Endothelial cell of umbilical vein (primary cell): ENCODE data around the gene ANGEL1. TPM values are rescaled to one million over a fixed set of nuclear protein-coding genes. Genes with fewer than 3 reads are reported as not detected.

Source experiments
- BruUV-seq: library from RNA; stranded (reverse); fragments of 400-500 nt; replicated peaks from 2 replicates; lab custom pipeline; 2021; lab: Mats Ljungman, UMichigan
- CTCF ChIA-PET: fragments of 300-600, 350-600 bp; sonication (Branson Sonifier 250); formaldehyde crosslinking; loops from one replicate; lab custom pipeline; 2021; ENCODE audit warnings: antibody characterized with exemption, inconsistent platforms; lab: Charles Lee
- POLR2A ChIA-PET: fragments of 300-600, 350-600 bp; sonication (Branson Sonifier 250); formaldehyde crosslinking; loops from one replicate; lab custom pipeline; 2021; ENCODE audit warnings: antibody characterized with exemption, inconsistent platforms; lab: Charles Lee
- DNase-seq: peaks from one replicate; pipeline ENCODE4 v3.0.0-alpha.2; 2011; ENCODE audit warnings: low read depth, low spot score
- FAIRE-seq: peaks from 2 replicates; lab custom pipeline; 2011; peaks lifted over from hg19 to GRCh38; lab: Jason Lieb, UNC
- H2AFZ ChIP-seq: 2 replicates; pipeline ENCODE4 v1.6.0; 2012; ENCODE audit warnings: low read depth, low read length, control low read depth, inconsistent platforms
- H3K27ac ChIP-seq: 2 replicates; pipeline ENCODE4 v1.5.1; 2011; ENCODE audit warnings: low read depth, mild to moderate bottlenecking, control low read depth, low read length, moderate library complexity; ENCODE audit not compliant: insufficient read depth
- H3K27me3 ChIP-seq, 2 experiments: 2 replicates each; pipeline versions ENCODE4 v1.6.0 to v1.6.1; 2011; ENCODE audit warnings: low read length in 2 of 2, mixed read lengths in 1 of 2; ENCODE audit not compliant: control insufficient read depth in 2 of 2, insufficient read depth in 2 of 2
- H3K36me3 ChIP-seq, 2 experiments: 2 replicates in 1 of 2; 3 replicates in 1 of 2; pipeline ENCODE4 v1.5.1; 2011; ENCODE audit warnings: low read length in 2 of 2, mild to moderate bottlenecking in 1 of 2, moderate library complexity in 1 of 2; ENCODE audit not compliant: control insufficient read depth in 2 of 2, insufficient read depth in 2 of 2; ENCODE audit errors: extremely low read depth in 1 of 2
- H3K4me1 ChIP-seq: 3 replicates; pipeline ENCODE4 v1.5.1; 2011; ENCODE audit warnings: mild to moderate bottlenecking, low read length; ENCODE audit not compliant: control insufficient read depth, insufficient read depth; ENCODE audit errors: extremely low read depth
- H3K4me2 ChIP-seq: 2 replicates; pipeline ENCODE4 v1.6.1; 2011; ENCODE audit warnings: low read length, control low read depth, mixed read lengths; ENCODE audit not compliant: insufficient read depth
- H3K4me3 ChIP-seq, 3 experiments: fragments of 200-600 bp in 1 of 3; sonication (generic), shearing (Covaris generic) in 1 of 3; replicated peaks in 1 of 3; 2 replicates each; pipeline ENCODE4 v1.5.1; 2011 to 2016; ENCODE audit warnings: control low read depth in 3 of 3, low read length in 3 of 3, mild to moderate bottlenecking in 2 of 3, inconsistent platforms in 1 of 3, low read depth in 1 of 3, moderate library complexity in 1 of 3; ENCODE audit not compliant: insufficient read depth in 1 of 3
- H3K79me2 ChIP-seq: 2 replicates; pipeline ENCODE4 v1.6.0; 2012; ENCODE audit warnings: low read length, inconsistent platforms; ENCODE audit not compliant: control insufficient read depth, insufficient read depth
- H3K9ac ChIP-seq: replicated peaks from 2 replicates; pipeline ENCODE3; 2011; ENCODE audit warnings: low read length, control low read depth; ENCODE audit not compliant: insufficient read depth; ENCODE audit errors: extremely low read depth
- H3K9me1 ChIP-seq: replicated peaks from 3 replicates; pipeline ENCODE4 v1.6.0; 2011; ENCODE audit warnings: mild to moderate bottlenecking, low read length; ENCODE audit not compliant: control insufficient read depth, insufficient read depth; ENCODE audit errors: extremely low read depth
- H3K9me3 ChIP-seq: replicated peaks from 2 replicates; pipeline ENCODE4 v1.5.1; 2012; ENCODE audit warnings: low read length, inconsistent platforms; ENCODE audit not compliant: control insufficient read depth, insufficient read depth
- H4K20me1 ChIP-seq: replicated peaks from 2 replicates; pipeline ENCODE3; 2011; ENCODE audit warnings: mild to moderate bottlenecking, low read length; ENCODE audit not compliant: control insufficient read depth, insufficient read depth; ENCODE audit errors: extremely low read depth
- EZH2 ChIP-seq: IDR thresholded peaks from 2 replicates; pipeline ENCODE4 v1.6.1; 2012; ENCODE audit warnings: borderline replicate concordance, low read depth, mild to moderate bottlenecking, moderate library complexity, low read length, inconsistent platforms; ENCODE audit not compliant: severe bottlenecking
- FOS ChIP-seq: IDR thresholded peaks from 2 replicates; pipeline ENCODE4 v1.6.1; 2011; ENCODE audit warnings: mild to moderate bottlenecking, low read length, moderate library complexity, borderline replicate concordance; ENCODE audit not compliant: insufficient read depth
- GATA2 ChIP-seq: IDR thresholded peaks from 2 replicates; pipeline ENCODE4 v1.7.0; 2011; ENCODE audit warnings: low read depth, mild to moderate bottlenecking, moderate library complexity, mixed read lengths, low read length; ENCODE audit not compliant: insufficient read length, insufficient read depth
- JUN ChIP-seq: IDR thresholded peaks from 2 replicates; pipeline ENCODE4 v1.6.1; 2011; ENCODE audit warnings: borderline replicate concordance, low read depth; ENCODE audit not compliant: insufficient read length, insufficient read depth
- MYC ChIP-seq: IDR thresholded peaks from one replicate; pipeline ENCODE4 v1.6.1; 2011; ENCODE audit warnings: mild to moderate bottlenecking, low read depth, low read length
- POLR2A ChIP-seq: IDR thresholded peaks from 2 replicates; pipeline ENCODE4 v1.6.1; 2012; ENCODE audit warnings: low read depth, mild to moderate bottlenecking, control low read depth, low read length
- POLR2AphosphoS5 ChIP-seq: IDR thresholded peaks from 2 replicates; pipeline ENCODE4 v1.6.1; 2012; ENCODE audit warnings: low read depth, mild to moderate bottlenecking, control low read depth, low read length, moderate library complexity; ENCODE audit not compliant: insufficient read depth
- dilution Hi-C: fragments of 300-500 bp; cut with MboI; formaldehyde crosslinking; loops from one replicate; pipeline ENCODE4 v1.15.0; 2019; ENCODE audit warnings: low sequenced_read_pairs; ENCODE audit not compliant: extremely low pct_ligation_motif_present
- intact Hi-C: fragments of 100-400 bp; cut with micrococcal nuclease; formaldehyde crosslinking; loops from one replicate; pipeline ENCODE4 v1.10.0; 2022
- polyA plus RNA-seq, 4 experiments: library from polyadenylated mRNA; depleted of rRNA in 3 of 4; stranded (reverse) in 3 of 4; unstranded in 1 of 4; fragments of >200 nt; gene quantifications; 2 replicates each; pipeline versions ENCODE4 v1.2.1 to v1.2.3, GENCODE V29; 2011 to 2012; ENCODE audit warnings: missing spikeins in 1 of 4
- total RNA-seq: library from RNA; stranded (reverse); gene quantifications from 2 replicates; pipeline ENCODE4 v1.2.3, GENCODE V29; 2021
- TF ChIP-seq, protein P1 (sequence below): IDR thresholded peaks from 2 replicates; pipeline ENCODE4 v1.6.1; 2011; ENCODE audit not compliant: insufficient read depth, insufficient read length
- TF ChIP-seq, protein P2 (sequence below), 2 donors: IDR thresholded peaks; 1 replicate in 1 of 2; 2 replicates in 1 of 2; pipeline ENCODE4 v1.5.1; 2011; ENCODE audit warnings: low read length in 2 of 2, mild to moderate bottlenecking in 2 of 2, moderate library complexity in 2 of 2, control low read depth in 1 of 2, inconsistent platforms in 1 of 2, low read depth in 1 of 2; ENCODE audit not compliant: insufficient read depth in 1 of 2; ENCODE audit errors: extremely low read depth in 1 of 2

ANGEL1 gene
- total and polyA plus RNA-seq, 2 donors (not counting 3 experiments of a cell fraction or from before 2014, with no cell fraction given) = 14.8 to 22.0 TPM

DNA sequence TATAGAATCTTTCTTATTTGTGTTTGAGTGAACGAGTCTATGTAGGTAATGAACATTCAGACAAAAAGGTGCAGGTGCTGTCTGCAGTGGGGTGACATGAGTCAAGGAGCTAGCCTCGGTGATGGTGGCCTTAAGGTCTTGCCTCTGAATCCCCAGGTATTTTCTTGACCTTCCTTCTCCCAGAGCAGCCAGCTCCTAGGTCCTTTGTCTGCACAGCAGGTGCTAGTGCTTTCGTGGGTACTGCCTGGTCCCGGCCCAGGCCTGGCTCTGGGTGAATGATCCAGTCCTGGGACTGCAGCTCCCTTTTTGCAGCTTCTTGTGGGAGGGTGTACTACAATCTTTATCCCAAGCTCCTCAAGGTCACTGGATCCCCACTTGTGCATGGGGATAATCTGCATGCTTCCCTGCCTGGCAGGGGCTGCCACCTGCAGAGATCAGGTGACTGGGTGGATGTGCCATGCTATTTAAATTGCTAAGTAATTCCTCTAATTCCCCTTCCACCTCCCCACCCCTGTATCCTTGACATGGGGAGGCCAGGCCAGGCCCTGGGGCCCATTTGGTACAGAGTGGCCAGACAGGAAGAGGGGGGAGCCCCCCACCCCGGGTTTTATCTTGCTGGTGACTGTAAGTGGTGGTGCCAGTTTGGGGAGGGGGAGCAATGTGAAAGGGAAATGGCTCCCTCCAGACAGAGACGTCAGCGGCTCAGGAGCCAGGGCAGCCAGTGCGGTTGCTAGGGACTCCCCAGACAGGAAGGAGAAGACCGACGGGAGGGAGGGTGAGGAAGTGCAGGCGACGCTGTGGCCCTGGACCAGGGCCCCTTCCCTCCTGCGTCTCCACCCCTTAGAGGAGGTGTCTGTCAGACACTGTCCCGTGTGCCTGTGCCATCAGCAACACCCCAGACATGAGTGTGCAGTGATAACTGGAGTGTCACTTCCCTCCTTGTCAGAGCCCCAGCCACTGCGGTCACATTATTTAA is 44.7 kb downstream of the ANGEL1 start:
- DNase-seq (peak; percentile 69), FAIRE-seq (peak; percentile 93)
- peaks cover 42% of the 10 kb centered on the region for H3K4me1 ChIP-seq
- peak overlapping the region; percentile 54 for H3K27ac ChIP-seq
- intact Hi-C loops = loop anchor here (1.0 kb wide), 2 partner anchors 48 to 58 kb away; no protein-coding TSS in a partner anchor
- H2AFZ ChIP-seq = peak overlapping the region; percentile 65
- H3K9me3 ChIP-seq = no peaks in the 10 kb centered on the region
- dilution Hi-C loops = no loop called here
- H3K4me2 ChIP-seq = no peak overlapping the region
- POLR2A ChIA-PET = no interaction called here
- no TSS peak for BruUV-seq
- TF ChIP-seq GATA2 (no peak), MYC (no peak), POLR2A (peak; percentile 22), POLR2AphosphoS5 (no peak)
- TF ChIP-seq, protein P1, sequence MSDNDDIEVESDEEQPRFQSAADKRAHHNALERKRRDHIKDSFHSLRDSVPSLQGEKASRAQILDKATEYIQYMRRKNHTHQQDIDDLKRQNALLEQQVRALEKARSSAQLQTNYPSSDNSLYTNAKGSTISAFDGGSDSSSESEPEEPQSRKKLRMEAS = no peak
- peaks cover 0 to 11% of the 10 kb centered on the region in 2 experiments for H3K36me3 ChIP-seq
- H3K79me2 ChIP-seq = peaks cover 7% of the 10 kb centered on the region
- CTCF ChIA-PET = interaction anchor here (0.7 to 6.0 kb wide), 5 partner anchors 17 to 58 kb away, joined by 3 to 64 read pairs (median 15); no protein-coding TSS in a partner anchor
- H3K4me3 ChIP-seq = no peak overlapping the region
- no peak overlapping the region for H3K9ac ChIP-seq
- H3K9me1 ChIP-seq = no peaks in the 10 kb centered on the region
- H3K27me3 ChIP-seq = no peaks in the 10 kb centered on the region
- H4K20me1 ChIP-seq = no peaks in the 10 kb centered on the region

- ChIA-PET POLR2A (no interaction called here), CTCF (interaction anchor here (1.5 to 2.9 kb wide), 3 partner anchors 19 to 55 kb away, joined by 4 to 18 read pairs (median 15); no protein-coding TSS in a partner anchor)
- H3K9me1 ChIP-seq = no peaks in the 10 kb centered on the region
- TF ChIP-seq MYC (no peak), GATA2 (no peak), JUN (no peak), POLR2AphosphoS5 (no peak), FOS (no peak), POLR2A (no peak), EZH2 (no peak)
- TF ChIP-seq, protein P1 = no peak
- TF ChIP-seq, protein P2, sequence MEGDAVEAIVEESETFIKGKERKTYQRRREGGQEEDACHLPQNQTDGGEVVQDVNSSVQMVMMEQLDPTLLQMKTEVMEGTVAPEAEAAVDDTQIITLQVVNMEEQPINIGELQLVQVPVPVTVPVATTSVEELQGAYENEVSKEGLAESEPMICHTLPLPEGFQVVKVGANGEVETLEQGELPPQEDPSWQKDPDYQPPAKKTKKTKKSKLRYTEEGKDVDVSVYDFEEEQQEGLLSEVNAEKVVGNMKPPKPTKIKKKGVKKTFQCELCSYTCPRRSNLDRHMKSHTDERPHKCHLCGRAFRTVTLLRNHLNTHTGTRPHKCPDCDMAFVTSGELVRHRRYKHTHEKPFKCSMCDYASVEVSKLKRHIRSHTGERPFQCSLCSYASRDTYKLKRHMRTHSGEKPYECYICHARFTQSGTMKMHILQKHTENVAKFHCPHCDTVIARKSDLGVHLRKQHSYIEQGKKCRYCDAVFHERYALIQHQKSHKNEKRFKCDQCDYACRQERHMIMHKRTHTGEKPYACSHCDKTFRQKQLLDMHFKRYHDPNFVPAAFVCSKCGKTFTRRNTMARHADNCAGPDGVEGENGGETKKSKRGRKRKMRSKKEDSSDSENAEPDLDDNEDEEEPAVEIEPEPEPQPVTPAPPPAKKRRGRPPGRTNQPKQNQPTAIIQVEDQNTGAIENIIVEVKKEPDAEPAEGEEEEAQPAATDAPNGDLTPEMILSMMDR (IDR thresholded peaks at IDR 0.05; ENCODE audit: extremely low read depth in 1 of 2, insufficient read depth in 1 of 2, low read depth in 1 of 2, low read length in 2 of 2) = no peak
- H4K20me1 ChIP-seq = no peaks in the 10 kb centered on the region
- peaks cover 10% of the 10 kb centered on the region for H3K79me2 ChIP-seq
- no peak overlapping the region for H2AFZ ChIP-seq
- no peaks in the 10 kb centered on the region for H3K9me3 ChIP-seq
- FAIRE-seq (no peak), DNase-seq (no peak)
- no peak overlapping the region for H3K9ac ChIP-seq
- H3K4me2 ChIP-seq = no peak overlapping the region
- H3K36me3 ChIP-seq = peaks cover 0 to 11% of the 10 kb centered on the region in 2 experiments
- no peak overlapping the region for H3K4me3 ChIP-seq
- H3K27ac ChIP-seq = no peak overlapping the region
- peaks cover 0 to under 1% of the 10 kb centered on the region in 2 experiments for H3K27me3 ChIP-seq
- intact Hi-C loops (no loop called here), dilution Hi-C loops (no loop called here)
- H3K4me1 ChIP-seq = peaks cover 48% of the 10 kb centered on the region
- no TSS peak for BruUV-seq
Measured at GRCh38 chr14:76765461-76765931, 47.2 kb downstream of the ANGEL1 start.
